Measurements from ENCODE around the gene DRAP1. TPM values are rescaled to one million over a fixed set of nuclear protein-coding genes. Genes with fewer than 3 reads are reported as not detected.

DRAP1 gene
- total RNA-seq, 2 experiments from 2014 or later, result 68.2 to 93.2 TPM

DNA sequence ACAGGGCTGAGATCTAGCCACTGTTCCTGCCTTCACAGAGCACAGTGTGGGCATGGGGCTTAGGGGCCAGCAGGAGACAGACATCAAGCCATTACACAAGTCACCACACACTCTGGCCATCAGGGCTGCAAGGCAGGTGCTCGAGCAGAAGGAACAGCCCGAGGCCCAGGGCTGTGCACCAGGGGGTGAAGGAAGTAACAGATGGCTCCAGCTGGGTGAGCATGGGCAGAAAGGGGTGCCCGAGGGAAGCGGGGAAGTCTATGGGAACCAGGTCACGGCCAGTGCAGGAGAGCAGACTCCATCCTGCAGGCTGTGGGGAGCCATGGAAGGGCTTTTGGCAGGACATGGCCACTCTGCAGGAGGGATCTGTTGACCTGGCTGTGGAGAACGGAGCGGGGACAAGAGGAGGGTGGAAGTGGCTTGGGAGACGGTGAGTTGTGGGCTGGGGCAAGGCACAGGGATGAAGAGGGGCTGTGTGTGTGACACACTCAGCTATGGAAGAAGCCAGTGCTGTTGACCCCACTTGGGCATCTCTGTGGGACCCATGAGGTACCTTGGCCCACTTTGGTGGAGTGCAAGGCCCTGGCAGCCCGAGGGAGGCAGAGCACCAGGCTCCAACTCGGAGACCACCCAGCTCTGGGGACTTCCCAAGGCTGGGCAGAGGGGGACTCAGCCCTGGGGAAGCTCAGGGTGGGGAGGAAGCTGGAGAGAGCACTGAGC is 4.0 kb upstream of the DRAP1 start:
- no peaks in the 10 kb centered on the region for H3K9me2 ChIP-seq (ENCODE audit: insufficient read depth, low read length)
- H3K36me3 ChIP-seq (ENCODE audit: insufficient read depth, low read length), result no peaks in the 10 kb centered on the region
- no peak overlapping the region for H2AFZ ChIP-seq (ENCODE audit: low read length)
- no peaks in the 10 kb centered on the region for H3K9me3 ChIP-seq (ENCODE audit: low read length)
- no TSS peak for BruUV-seq (replicated peaks)
- ChIA-PET CTCF (ENCODE audit: unreplicated experiment) (no interaction called here), POLR2A (interaction anchor here (1.0 kb wide), 1 partner anchor 27 kb away, joined by 6 read pairs; the partner anchor contains the start of gene FIBP)
- H4K20me1 ChIP-seq (ENCODE audit: insufficient read depth, low read length), result no peaks in the 10 kb centered on the region
- H3K79me2 ChIP-seq (ENCODE audit: insufficient read depth, low read depth, low read length), result peaks cover 11% of the 10 kb centered on the region; the same call in 1 of the 2 replicates
- intact Hi-C loops (cut with micrococcal nuclease; ENCODE audit: unreplicated experiment), result no loop called here
- H3K4me2 ChIP-seq (ENCODE audit: low read length), result no peak overlapping the region
- no peak for TF ChIP-seq EZH2phosphoT487 (IDR thresholded peaks at IDR 0.05; ENCODE audit: borderline replicate concordance, low read depth, low read length)
- TF ChIP-seq, protein P1, sequence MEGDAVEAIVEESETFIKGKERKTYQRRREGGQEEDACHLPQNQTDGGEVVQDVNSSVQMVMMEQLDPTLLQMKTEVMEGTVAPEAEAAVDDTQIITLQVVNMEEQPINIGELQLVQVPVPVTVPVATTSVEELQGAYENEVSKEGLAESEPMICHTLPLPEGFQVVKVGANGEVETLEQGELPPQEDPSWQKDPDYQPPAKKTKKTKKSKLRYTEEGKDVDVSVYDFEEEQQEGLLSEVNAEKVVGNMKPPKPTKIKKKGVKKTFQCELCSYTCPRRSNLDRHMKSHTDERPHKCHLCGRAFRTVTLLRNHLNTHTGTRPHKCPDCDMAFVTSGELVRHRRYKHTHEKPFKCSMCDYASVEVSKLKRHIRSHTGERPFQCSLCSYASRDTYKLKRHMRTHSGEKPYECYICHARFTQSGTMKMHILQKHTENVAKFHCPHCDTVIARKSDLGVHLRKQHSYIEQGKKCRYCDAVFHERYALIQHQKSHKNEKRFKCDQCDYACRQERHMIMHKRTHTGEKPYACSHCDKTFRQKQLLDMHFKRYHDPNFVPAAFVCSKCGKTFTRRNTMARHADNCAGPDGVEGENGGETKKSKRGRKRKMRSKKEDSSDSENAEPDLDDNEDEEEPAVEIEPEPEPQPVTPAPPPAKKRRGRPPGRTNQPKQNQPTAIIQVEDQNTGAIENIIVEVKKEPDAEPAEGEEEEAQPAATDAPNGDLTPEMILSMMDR (conservative IDR thresholded peaks at IDR 0.05; ENCODE audit: low read length), result no peak
- no peak overlapping the region for H3K4me3 ChIP-seq (ENCODE audit: low read depth, low read length, poor library complexity, severe bottlenecking)
- H3K4me1 ChIP-seq (ENCODE audit: insufficient read depth, low read length, poor library complexity, severe bottlenecking), result peaks cover 15% of the 10 kb centered on the region
- DNase-seq (ENCODE audit: low spot score), result no peak
- H3K27ac ChIP-seq (ENCODE audit: low read depth, low read length, poor library complexity, severe bottlenecking), result no peak overlapping the region

DNA sequence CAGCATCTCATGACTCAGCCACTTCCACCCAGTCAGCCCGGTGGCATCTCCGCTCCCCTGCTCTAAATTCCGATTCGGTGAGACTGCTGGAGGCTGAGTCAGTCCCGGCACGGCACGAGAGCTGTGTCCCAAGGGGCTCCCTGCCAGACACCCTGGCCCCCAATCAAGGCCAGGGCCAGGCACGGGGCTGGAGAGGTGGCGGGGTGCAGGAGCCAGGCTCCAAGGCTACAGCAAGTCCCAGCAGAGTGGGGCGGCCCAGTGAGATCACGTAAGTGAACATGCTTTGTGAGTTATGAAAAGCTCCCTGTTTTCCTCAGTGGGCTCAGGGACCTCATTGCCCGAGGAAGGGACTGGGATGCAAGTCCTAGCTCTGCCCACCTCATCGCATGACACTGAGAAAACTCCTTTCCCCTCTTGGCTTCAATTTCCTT is 3.4 kb upstream of the DRAP1 start:
- H3K4me2 ChIP-seq (ENCODE audit: low read length), result no peak overlapping the region
- POLR2A ChIA-PET, result interaction anchor here (1.0 kb wide), 1 partner anchor 28 kb away, joined by 6 read pairs; the partner anchor contains the start of gene FIBP
- TF ChIP-seq, protein P1 (conservative IDR thresholded peaks at IDR 0.05; ENCODE audit: low read length), result no peak
- TF ChIP-seq EZH2phosphoT487 (IDR thresholded peaks at IDR 0.05; ENCODE audit: borderline replicate concordance, low read depth, low read length), result no peak
- CTCF ChIA-PET (ENCODE audit: unreplicated experiment), result no interaction called here
- no peaks in the 10 kb centered on the region for H3K36me3 ChIP-seq (ENCODE audit: insufficient read depth, low read length)
- no peak overlapping the region for H3K27ac ChIP-seq (ENCODE audit: low read depth, low read length, poor library complexity, severe bottlenecking)
- intact Hi-C loops (cut with micrococcal nuclease; ENCODE audit: unreplicated experiment), result no loop called here
- H3K4me3 ChIP-seq (ENCODE audit: low read depth, low read length, poor library complexity, severe bottlenecking), result no peak overlapping the region
- H3K9me3 ChIP-seq (ENCODE audit: low read length), result no peaks in the 10 kb centered on the region
- H3K79me2 ChIP-seq (ENCODE audit: insufficient read depth, low read depth, low read length), result peaks cover 11% of the 10 kb centered on the region; the same call in 1 of the 2 replicates
- no TSS peak for BruUV-seq (replicated peaks)
- no peak for DNase-seq (ENCODE audit: low spot score)
- H3K4me1 ChIP-seq (ENCODE audit: insufficient read depth, low read length, poor library complexity, severe bottlenecking), result peaks cover 21% of the 10 kb centered on the region
- no peaks in the 10 kb centered on the region for H3K9me2 ChIP-seq (ENCODE audit: insufficient read depth, low read length)
- no peaks in the 10 kb centered on the region for H4K20me1 ChIP-seq (ENCODE audit: insufficient read depth, low read length)
- no peak overlapping the region for H2AFZ ChIP-seq (ENCODE audit: low read length)

DNA sequence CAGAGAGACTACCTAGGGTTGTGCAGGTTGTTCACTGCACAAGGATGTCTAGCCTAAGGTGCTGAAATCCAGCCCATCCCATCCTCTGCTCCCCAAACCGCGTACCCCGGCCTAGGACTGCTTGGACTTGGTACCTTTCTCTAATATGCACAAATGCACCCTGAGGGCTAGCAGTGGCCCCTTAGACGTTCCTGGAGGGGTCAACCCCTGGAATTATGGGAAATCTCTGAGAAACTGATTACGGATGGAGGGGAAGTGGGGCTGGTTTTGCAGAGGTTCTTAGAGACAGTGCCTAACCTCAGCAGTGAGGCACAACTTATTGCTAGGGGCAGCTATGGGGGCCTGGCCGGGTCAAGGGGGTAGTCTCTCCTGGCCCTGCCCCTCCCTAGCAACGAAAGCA is 2.8 kb upstream of the DRAP1 start:
- DNase-seq (ENCODE audit: low spot score), result no peak
- Histone ChIP-seq H4K20me1 (ENCODE audit: insufficient read depth, low read length) (no peaks in the 10 kb centered on the region), H2AFZ (ENCODE audit: low read length) (no peak overlapping the region), H3K36me3 (ENCODE audit: insufficient read depth, low read length) (no peaks in the 10 kb centered on the region), H3K9me2 (ENCODE audit: insufficient read depth, low read length) (no peaks in the 10 kb centered on the region), H3K27ac (ENCODE audit: low read depth, low read length, poor library complexity, severe bottlenecking) (no peak overlapping the region), H3K9me3 (ENCODE audit: low read length) (no peaks in the 10 kb centered on the region), H3K4me3 (ENCODE audit: low read depth, low read length, poor library complexity, severe bottlenecking) (no peak overlapping the region), H3K4me1 (ENCODE audit: insufficient read depth, low read length, poor library complexity, severe bottlenecking) (peaks cover 22% of the 10 kb centered on the region), H3K4me2 (ENCODE audit: low read length) (no peak overlapping the region), H3K79me2 (ENCODE audit: insufficient read depth, low read depth, low read length) (peaks cover 11% of the 10 kb centered on the region; the same call in 1 of the 2 replicates)
- intact Hi-C loops (cut with micrococcal nuclease; ENCODE audit: unreplicated experiment), result no loop called here
- BruUV-seq (replicated peaks), result no TSS peak
- ChIA-PET CTCF (ENCODE audit: unreplicated experiment) (no interaction called here), POLR2A (no interaction called here)
- TF ChIP-seq, protein P1 (conservative IDR thresholded peaks at IDR 0.05; ENCODE audit: low read length), result no peak
- TF ChIP-seq EZH2phosphoT487 (IDR thresholded peaks at IDR 0.05; ENCODE audit: borderline replicate concordance, low read depth, low read length), result no peak

Measured in OCI-LY7 (cell line).